Stimulated activated CD4-positive, alpha-beta T cell treated with anti-CD3 and anti-CD28 coated beads, Interleukin-15, amount 100 ng/mL, for 24 hours (primary cell): ENCODE measurements around the gene PPIF.
A peak's percentile ranks its signal among the peaks of the same experiment; 100 is the strongest.

Experiments used
- DNase-seq: peaks from one replicate; pipeline ENCODE4 v3.0.0-alpha.2; 2020

PPIF gene

GRCh38 chr10:79376078-79376628 is 28.9 kb downstream of the PPIF start:
- no peak for DNase-seq

- no peak for DNase-seq
These were observed 29.7 kb downstream of the PPIF start for GRCh38 chr10:79376751-79377556.

GRCh38 chr10:79377557-79378382 is 30.5 kb downstream of the PPIF start:
- DNase-seq, result no peak

- no peak for DNase-seq
These were observed 31.0 kb downstream of the PPIF start for GRCh38 chr10:79378383-79378646.

GRCh38 chr10:79378647-79379511 is 31.6 kb downstream of the PPIF start:
- DNase-seq, result no peak

- DNase-seq, result no peak
These were observed 32.3 kb downstream of the PPIF start for GRCh38 chr10:79379512-79380124.

GRCh38 chr10:79380125-79380945 is 33.1 kb downstream of the PPIF start:
- DNase-seq, result no peak

GRCh38 chr10:79380946-79381721 is 33.9 kb downstream of the PPIF start:
- DNase-seq, result no peak

- DNase-seq, result no peak
These were observed 34.5 kb downstream of the PPIF start for GRCh38 chr10:79381804-79382221.

GRCh38 chr10:79382491-79382941 is 35.2 kb downstream of the PPIF start:
- no peak for DNase-seq

- no peak for DNase-seq
These were observed 36.8 kb downstream of the PPIF start for GRCh38 chr10:79383974-79384606.

- no peak for DNase-seq
These were observed 37.6 kb downstream of the PPIF start for GRCh38 chr10:79384773-79385391.

GRCh38 chr10:79385392-79385795 is 38.1 kb downstream of the PPIF start:
- no peak for DNase-seq

- peak; percentile 1 for DNase-seq
These were observed 38.7 kb downstream of the PPIF start for GRCh38 chr10:79385804-79386531.

GRCh38 chr10:79386637-79387465 is 39.6 kb downstream of the PPIF start:
- DNase-seq, result peak; percentile 1

- DNase-seq, result no peak
These were observed 40.3 kb downstream of the PPIF start for GRCh38 chr10:79387466-79387973.

- no peak for DNase-seq
These were observed 40.9 kb downstream of the PPIF start for GRCh38 chr10:79387974-79388850.
